NCI-H2029 treated with DMSO at 0.1 percent for 48 hours (cell line): ENCODE results near the gene SNX20.

Experiments
- DNase-seq: peaks from one replicate; lab custom pipeline; 2025; lab: John Stamatoyannopoulos, UW

SNX20 gene

DNA sequence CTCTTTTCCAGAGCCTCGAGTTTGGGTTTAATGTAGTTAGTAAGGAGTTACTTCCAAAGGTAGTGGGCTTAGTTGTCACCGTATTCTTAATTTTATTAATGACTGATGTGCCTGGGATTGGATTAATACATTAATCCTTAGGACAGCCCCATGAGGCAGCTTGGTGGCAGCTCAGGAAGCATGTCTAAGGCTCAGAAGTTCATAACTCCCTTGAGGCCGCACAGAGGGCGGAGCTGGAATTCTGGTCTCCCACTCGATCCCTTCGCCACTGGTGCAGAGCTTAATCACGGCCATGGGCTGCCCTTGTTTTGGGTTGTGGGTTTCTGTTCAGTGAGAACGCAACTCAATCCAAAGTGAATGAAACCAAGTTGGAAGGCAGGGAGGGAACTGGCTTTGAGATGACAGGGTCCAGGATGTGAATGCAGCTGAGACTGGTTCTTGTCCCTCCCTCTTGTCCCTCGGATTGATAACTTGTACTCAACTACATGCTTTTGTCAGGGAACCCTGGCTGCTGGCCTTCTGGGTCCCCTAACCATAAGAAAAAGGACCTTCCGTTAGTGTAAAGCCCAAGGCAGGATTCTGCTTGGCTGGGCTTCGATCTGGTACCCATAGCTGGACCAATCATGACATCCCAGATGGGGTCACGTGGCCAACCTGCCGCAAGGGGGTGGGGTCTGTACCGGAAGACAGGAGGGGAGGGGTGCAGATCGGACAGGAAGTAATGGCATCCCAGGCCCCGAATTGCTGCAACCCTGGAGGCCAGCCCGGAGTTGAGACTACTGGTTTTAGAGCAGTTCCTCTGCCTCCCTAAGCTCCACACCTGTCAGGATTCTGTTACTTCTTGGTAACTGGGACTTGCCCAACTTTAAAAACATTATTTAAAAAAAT lies 45.4 kb downstream of the SNX20 start:
- DNase-seq: no peak

DNA sequence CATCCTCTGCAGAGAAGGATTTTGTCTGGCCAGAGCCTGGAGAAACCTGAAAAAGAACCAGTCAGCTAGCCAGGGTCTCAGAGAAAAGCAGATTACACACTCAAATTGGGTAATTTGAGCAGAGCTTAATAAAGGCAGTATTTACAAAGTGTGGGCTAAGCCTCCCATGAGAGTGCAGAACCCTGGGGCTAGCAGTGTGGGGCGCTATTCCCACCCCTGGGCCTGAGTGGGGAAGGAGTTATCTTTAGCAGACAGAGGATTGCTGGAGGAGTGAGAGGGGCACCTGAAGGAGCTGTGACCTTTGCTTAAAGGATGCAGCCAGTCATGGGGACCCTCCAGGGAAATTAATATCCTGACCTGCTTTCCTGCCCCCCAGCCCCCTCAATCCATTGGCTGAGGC lies 46.2 kb downstream of the SNX20 start:
- no peak for DNase-seq

DNA sequence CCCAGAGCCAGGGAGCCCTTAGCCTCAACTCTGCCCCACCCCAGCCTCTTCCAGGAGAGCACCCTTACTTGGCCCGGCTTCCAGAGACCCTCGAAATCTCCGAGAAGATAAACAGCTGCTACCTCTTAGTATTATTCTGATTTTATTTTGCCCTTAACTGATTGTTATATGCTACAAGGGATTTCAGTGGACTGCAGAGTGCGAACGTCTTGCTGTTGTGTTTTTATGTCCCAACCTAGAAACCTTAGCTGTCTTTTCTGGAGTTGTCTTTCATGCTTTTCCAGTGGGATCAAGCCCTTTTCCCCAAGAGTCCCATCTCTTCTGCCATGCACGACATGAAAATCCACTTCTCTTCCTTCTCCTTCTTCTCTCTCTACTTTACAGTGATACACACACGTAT lies 47.0 kb downstream of the SNX20 start:
- no peak for DNase-seq

DNA sequence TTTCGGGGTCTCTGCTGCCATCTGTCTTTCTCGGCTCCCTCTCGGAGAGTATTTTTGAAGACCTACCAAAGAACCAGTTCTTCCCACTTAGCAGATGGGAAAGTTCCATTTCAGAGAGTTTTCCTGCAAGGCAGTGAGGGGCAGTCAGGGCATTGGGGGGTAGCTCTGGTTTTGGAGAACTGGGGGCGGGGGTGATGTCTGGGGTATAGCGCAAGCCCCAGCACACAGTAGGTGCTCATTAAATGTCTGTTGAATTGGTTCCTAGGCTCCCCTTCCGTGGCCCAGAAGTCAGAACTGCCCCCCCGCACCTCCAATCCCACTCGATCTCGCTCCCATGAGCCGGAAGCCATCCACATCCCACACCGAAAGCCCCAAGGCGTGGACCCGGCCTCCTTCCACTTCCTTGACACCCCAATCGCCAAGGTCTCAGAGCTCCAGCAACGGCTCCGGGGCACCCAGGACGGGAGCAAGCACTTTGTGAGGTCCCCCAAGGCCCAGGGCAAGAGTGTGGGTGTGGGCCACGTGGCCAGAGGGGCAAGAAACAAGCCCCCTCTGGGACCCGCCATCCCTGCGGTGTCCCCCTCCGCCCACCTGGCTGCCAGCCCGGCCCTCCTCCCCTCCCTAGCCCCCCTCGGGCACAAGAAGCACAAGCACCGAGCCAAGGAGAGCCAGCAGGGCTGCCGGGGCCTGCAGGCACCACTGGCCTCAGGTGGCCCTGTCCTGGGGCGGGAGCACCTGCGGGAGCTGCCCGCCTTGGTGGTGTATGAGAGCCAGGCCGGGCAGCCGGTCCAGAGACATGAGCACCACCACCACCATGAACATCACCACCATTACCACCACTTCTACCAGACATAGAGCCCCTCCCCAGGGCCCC lies 47.9 kb downstream of the SNX20 start:
- DNase-seq: no peak

DNA sequence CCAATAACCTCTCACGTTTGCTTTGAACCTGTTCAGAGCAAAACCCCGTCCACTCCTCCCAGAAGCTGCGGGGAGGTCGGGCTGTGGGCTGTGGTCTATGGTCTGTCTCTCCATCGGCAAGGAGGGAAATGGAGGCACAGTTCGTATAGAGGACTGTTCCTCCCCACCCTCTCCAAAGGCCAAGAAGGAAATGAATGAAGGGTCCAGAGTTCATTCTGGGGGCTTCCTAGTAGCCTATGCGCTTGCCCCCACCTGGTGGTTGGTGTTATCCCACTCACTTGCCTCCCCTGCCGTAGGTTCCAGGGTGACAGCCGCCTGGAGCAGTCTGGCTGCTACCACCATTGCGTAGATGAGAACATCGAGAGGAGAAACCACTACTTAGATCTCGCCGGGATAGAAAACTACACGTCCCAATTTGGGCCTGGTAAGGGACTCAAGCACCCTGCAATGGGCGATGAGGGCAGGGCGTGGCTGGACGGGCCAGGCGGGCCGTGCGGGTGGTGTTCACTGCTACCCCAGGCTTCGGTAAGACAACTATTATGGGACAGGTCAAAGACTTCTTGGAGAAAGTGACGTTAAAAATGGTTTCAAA lies 49.0 kb downstream of the SNX20 start:
- DNase-seq: no peak

DNA sequence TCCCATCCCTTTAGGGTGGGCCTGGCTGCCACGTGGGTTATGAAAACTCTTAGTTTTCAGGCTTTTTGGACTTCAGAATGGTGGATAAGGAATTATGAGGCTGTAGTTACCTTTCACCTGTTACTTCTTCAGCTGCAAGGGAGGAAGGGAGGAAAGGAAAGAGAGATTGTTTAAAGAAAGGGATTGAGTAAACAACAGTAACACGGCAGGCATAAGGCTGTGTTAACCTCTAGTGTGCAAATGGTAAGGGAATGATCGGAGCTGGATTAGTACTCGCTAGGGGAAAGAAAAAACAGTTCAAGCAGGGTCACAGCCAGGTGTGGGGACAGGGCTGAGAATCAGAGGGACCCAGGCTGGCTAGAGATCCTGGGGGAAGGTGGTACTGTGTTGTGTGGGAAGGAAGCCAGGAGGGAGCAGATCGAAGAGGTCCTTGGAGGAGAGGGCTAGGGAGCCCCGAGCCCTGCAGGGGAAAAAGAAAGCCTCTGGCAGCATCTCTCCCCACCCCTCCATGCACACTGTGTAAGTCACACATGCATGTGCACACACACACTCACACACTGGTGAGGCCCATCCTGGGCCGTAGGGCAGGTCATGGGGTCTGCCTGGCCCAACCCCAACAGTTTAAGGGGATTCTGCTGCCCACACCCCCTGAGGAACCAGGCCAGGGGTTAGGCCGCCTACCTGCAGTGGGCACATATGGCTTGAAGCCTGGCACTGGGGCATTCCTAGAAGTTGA lies 49.7 kb downstream of the SNX20 start:
- DNase-seq: no peak

DNA sequence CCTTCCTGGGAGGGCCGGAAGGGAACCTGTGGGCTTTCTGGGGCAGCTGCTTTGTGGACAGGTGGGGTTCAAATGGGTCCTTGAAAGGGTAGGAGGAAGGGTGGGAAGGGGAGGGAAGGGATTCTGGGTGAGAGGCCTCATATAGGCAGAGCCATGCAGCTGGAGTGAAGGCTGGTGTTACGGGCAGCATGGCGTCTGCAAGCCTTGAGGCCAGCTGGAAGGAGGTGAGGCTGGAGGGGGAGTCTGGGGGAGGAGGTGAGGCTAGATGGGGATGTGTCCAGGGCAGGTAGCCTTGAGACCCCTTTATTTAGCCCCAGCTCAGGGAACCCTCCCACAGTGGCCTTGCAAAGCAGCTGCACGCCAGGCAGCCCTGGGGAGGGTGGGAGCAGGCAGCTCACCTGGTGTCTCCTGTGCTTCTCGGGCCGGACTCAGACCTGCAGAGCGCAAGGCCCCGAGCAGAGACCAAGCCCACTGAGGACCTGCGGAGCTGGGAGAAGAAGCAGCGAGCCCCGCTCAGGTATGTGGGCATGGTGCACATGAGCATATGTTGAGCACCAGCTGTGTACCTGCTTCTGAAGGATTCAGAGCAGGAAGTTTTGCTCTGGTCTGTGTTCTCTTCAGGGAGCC lies 50.6 kb downstream of the SNX20 start:
- no peak for DNase-seq

DNA sequence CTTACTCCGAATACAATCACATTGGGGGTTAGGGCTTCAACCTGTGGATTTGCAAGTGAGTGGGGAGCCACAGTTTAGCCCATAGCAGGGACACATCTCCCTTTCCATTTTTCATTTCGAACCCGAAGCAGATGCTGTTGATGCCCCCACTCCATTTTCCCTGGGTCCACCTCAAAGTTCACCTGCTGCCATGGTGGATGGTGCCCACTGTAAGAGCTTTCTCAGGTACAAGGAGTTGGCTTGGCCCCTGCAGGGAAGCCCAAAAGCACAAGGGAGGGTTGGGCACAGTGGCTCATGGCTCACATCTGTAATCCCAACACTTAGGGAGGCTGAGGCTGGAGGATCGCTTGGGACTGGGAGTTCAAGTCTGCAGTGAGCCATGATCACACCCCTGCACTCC lies 51.8 kb downstream of the SNX20 start:
- no peak for DNase-seq

DNA sequence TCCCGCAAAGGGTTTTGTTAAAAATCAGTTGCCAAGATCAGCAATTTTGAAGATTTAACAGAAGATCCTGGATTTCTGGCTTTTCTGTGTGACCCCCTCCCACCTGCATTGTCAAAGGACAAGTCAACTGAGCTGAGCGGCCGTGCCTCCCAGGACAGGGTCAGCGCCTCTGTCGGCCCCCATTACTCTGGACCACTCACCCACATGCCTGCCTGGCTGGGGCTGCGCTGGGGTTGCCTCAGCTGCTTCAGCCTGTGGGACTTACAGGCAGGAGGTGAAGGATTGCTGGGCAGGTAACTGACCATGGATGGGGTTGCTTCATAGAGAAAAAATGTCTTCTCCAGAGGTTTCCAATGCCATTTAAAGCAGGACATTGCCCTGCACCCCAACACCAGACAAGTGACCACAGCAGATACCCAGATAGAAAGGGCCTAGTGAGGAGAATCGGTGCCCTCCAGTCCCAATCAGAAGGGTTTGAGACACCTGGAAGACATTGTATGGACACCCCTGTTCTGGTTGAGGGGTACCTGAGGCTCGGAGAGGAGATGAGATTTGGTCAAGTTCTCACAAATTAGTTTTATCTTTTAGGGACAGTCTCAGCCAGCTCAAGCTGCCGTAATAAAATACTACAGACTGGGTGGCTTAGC lies 52.8 kb downstream of the SNX20 start:
- no peak for DNase-seq

DNA sequence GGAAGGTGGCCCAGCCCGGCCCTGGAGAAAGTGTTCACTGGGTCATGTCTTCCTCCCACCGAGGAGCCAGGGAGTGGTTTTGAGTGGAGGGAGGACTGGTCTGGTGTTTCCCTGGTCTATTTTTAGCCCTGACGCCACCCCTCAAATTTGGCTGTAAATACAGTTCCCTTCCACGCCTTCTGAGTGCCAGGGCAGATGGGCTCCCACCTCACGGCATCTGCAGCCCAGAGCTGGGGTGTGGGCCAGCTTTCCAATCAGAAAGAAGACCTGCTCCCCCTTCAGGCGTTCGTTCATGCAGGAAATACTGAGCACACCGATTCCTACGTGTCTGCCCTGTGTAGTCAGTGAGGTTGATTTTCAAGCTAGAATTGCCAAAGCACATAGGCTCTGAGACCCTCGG lies 53.7 kb downstream of the SNX20 start:
- DNase-seq: no peak

DNA sequence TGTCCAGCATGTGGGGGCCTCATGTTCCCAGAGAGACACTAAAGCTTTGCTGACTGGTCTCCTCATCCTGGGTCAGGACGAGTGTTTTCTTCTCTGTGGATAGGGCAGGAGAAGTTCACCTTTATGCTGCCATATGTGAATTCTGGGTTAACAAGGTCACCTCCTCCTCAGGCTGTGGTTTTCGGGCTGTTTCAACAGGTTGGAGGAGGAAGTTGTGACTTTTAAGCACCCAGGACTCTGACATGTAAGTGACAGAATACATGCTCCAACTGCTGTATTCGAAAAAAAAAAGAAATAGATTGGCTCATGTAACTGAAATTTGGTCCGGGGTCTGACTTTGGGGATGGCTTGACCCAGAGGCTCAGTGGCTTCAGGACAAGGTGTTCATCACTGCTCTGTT lies 54.2 kb downstream of the SNX20 start:
- no peak for DNase-seq

DNA sequence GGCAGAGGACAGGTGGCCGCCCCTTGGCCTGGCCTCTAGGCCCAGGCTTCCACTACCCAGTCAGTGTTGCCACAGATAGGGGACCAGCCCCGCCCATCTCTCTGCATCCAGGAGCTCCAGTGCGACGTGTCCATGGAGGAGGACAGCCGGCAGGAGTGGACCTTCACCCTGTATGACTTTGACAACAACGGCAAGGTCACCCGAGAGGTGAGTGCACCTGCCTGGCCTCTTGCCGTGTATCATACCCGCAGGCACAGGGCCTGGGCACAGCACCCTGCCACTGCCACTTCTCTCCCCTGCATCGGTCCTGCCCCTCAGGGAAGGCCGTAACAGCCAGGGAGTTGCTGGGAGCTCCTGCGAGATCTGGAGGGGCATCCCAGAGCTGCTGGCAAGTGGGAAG lies 55.7 kb downstream of the SNX20 start:
- DNase-seq: no peak

DNA sequence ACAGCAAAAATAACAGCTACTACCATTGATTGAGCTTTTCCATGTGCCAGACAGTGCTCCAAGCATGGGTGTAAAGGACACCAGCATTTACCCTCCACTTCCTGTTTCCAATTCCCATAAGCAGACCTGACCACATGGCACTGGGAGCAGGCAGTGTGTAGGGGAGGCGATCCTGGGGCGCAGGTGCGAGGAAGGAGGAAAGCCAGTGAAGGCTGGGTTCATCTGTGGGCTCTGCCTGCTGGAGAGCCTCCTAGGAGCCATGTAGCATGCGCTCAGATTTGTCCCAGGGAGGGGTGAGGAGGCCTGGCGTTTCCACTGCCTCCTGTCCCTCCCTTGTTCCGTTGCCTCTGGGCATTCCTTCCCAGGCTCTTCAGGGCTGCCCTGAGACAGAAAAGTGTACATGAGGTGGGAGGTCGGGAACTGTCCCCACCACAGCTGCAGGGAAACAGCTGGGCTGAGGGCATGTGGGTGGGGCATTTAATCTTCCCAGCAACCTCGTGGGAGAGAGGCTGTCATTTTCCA lies 56.6 kb downstream of the SNX20 start:
- no peak for DNase-seq

DNA sequence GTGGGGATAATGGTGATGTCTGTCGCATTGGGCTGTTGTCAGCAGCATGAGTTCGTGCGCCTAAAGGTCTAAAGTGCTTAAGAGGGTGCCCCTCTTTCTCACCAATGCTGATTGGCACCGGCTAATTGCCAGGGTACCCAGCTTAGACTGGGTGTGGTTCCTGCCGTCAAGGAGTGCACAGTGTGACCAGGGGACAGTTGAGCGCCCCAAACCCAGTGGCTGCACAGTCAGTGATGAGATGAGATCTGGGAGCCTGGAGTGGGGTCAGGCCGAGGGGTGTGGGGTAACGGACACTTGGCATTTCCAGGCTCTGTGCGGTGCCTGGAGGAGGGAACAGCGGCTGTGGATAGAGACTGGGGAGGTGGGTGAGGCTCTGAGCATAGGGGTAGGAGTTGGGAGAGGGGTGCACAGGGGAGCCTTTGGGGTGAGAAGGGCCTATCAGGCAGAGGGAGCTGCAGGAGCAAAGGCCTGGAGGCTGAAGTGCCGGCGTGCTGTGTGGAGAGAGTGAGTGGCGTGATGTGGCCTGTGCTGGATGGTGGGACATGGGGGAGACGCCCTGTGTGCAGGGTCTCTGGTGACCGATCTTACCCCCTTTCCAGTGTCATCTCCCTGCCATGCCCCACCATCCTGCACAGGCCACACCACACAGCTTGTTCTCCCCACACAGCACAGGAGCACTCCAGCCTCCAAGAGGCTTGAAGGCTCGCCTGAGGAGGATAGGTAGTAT lies 58.3 kb downstream of the SNX20 start:
- no peak for DNase-seq

DNA sequence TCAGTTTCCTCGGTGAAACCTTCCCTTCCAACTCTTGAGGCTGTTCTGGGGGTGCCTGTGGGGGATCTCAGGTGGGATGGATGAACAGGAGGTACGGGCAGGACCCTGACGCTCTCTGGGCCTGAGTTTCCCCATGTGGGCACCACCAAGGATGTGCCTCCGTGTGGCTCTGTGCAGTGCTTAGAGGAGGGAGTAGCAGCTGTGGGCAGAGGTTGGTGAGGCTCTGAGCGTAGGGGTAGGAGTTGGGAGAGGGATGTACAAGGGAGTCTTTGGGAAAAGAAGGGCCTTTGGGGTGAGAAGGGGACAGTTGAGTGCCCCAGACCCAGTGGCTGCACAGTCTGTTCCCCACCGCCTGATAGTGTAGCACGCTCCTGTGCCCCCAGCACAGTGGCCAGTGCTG lies 59.1 kb downstream of the SNX20 start:
- DNase-seq: no peak
